ENCODE data around the gene CST8.

The CST8 gene

GRCh38 chr20:23476015-23476754, 14.7 kb upstream of the CST8 start:
- DNase-seq: no peak

- DNase-seq: no peak
These were observed 13.7 kb upstream of the CST8 start for GRCh38 chr20:23477223-23477622.

- no peak for DNase-seq
These were observed 11.9 kb upstream of the CST8 start for GRCh38 chr20:23479043-23479442.

GRCh38 chr20:23482138-23482537, 8.8 kb upstream of the CST8 start:
- DNase-seq: no peak

- no peak for DNase-seq
These were observed 6.8 kb upstream of the CST8 start for GRCh38 chr20:23484081-23484480.

- DNase-seq: no peak
These were observed 2.4 kb upstream of the CST8 start for GRCh38 chr20:23488470-23488869.

GRCh38 chr20:23488996-23489395, 1.9 kb upstream of the CST8 start:
- DNase-seq: no peak

- no peak for DNase-seq
These were observed 1.4 kb downstream of the CST8 start for GRCh38 chr20:23492292-23492691.

- DNase-seq: no peak
These were observed 2.4 kb downstream of the CST8 start for GRCh38 chr20:23493172-23493772.

- no peak for DNase-seq
These were observed 6.6 kb downstream of the CST8 start for GRCh38 chr20:23497536-23497935.

GRCh38 chr20:23501926-23502325, 11.0 kb downstream of the CST8 start:
- DNase-seq: no peak

GRCh38 chr20:23503649-23504048, 12.7 kb downstream of the CST8 start:
- DNase-seq: no peak

- DNase-seq: no peak
These were observed 16.4 kb downstream of the CST8 start for GRCh38 chr20:23507346-23507745.

- DNase-seq: no peak
These were observed 17.7 kb downstream of the CST8 start for GRCh38 chr20:23508449-23509229.

GRCh38 chr20:23509247-23509913, 18.5 kb downstream of the CST8 start:
- DNase-seq: no peak

GRCh38 chr20:23510000-23510590, 19.2 kb downstream of the CST8 start:
- no peak for DNase-seq

- no peak for DNase-seq
These were observed 22.2 kb downstream of the CST8 start for GRCh38 chr20:23513164-23513563.

GRCh38 chr20:23514848-23515247, 23.9 kb downstream of the CST8 start:
- DNase-seq: no peak

GRCh38 chr20:23515250-23515939, 24.5 kb downstream of the CST8 start:
- no peak for DNase-seq

GRCh38 chr20:23517719-23518118, 26.8 kb downstream of the CST8 start:
- DNase-seq: no peak

GRCh38 chr20:23519556-23519955, 28.6 kb downstream of the CST8 start:
- DNase-seq: no peak

GRCh38 chr20:23520185-23520584, 29.3 kb downstream of the CST8 start:
- no peak for DNase-seq
